RWPE2 (cell line): ENCODE measurements around the gene ARHGAP18.

Experiments
- ATAC-seq: fragments of 200-7000 bp; cut with Tn5 transposase; 3 replicates; pipeline ENCODE4 v1.9.1; 2021; ENCODE audit warnings: low read depth
- DNase-seq: peaks from one replicate; pipeline ENCODE4 v3.0.0-alpha.2; 2020; ENCODE audit warnings: low spot score
- H3K27ac ChIP-seq: fragments of 450-650 bp; 2 replicates; pipeline ENCODE4 v1.5.1; 2017; ENCODE audit warnings: mild to moderate bottlenecking; ENCODE audit not compliant: poor library complexity, severe bottlenecking
- H3K27me3 ChIP-seq: fragments of 250-450 bp; sonication (Bioruptor Pico); 2 replicates; pipeline ENCODE4 v1.5.1; 2021; ENCODE audit warnings: mild to moderate bottlenecking, moderate library complexity; ENCODE audit not compliant: insufficient read depth, poor library complexity, severe bottlenecking
- H3K36me3 ChIP-seq: fragments of 250-450 bp; sonication (Bioruptor Pico); 2 replicates; pipeline ENCODE4 v1.5.1; 2020; ENCODE audit warnings: low read depth, mild to moderate bottlenecking, moderate library complexity
- H3K4me1 ChIP-seq: fragments of 250-450 bp; sonication (Bioruptor Pico); 2 replicates; pipeline ENCODE4 v1.5.1; 2021; ENCODE audit warnings: mild to moderate bottlenecking, moderate library complexity; ENCODE audit not compliant: insufficient read depth, poor library complexity, severe bottlenecking
- H3K4me3 ChIP-seq: fragments of 250-450 bp; sonication (Bioruptor Pico); 2 replicates; pipeline ENCODE4 v1.5.1; 2021; ENCODE audit warnings: mild to moderate bottlenecking, moderate library complexity; ENCODE audit not compliant: severe bottlenecking
- H3K9me3 ChIP-seq: fragments of 250-450 bp; sonication (Bioruptor Pico); 2 replicates; pipeline ENCODE4 v1.5.1; 2021; ENCODE audit warnings: mild to moderate bottlenecking, moderate library complexity; ENCODE audit not compliant: severe bottlenecking
- CTCF ChIP-seq: fragments of 450-650 bp; IDR thresholded peaks from one replicate; pipeline ENCODE4 v1.5.1; 2017; ENCODE audit warnings: mild to moderate bottlenecking, moderate library complexity; ENCODE audit not compliant: poor library complexity, severe bottlenecking

The ARHGAP18 gene

GRCh38 chr6:129609635-129610034 lies 100.3 kb downstream of the ARHGAP18 start:
- Histone ChIP-seq H3K27ac (no peak overlapping the region), H3K9me3 (no peaks in the 10 kb centered on the region), H3K36me3 (peaks cover 74% of the 10 kb centered on the region), H3K27me3 (no peaks in the 10 kb centered on the region), H3K4me3 (no peak overlapping the region), H3K4me1 (no peaks in the 10 kb centered on the region)
- ATAC-seq = no peak
- TF ChIP-seq CTCF = no peak
- no peak for DNase-seq

GRCh38 chr6:129608886-129609537 lies 101.0 kb downstream of the ARHGAP18 start:
- DNase-seq (no peak), ATAC-seq (no peak)
- no peaks in the 10 kb centered on the region for H3K4me1 ChIP-seq
- no peaks in the 10 kb centered on the region for H3K9me3 ChIP-seq
- no peak overlapping the region for H3K27ac ChIP-seq
- no peak for TF ChIP-seq CTCF
- peaks cover 75% of the 10 kb centered on the region for H3K36me3 ChIP-seq
- no peaks in the 10 kb centered on the region for H3K27me3 ChIP-seq
- H3K4me3 ChIP-seq = no peak overlapping the region

- Histone ChIP-seq H3K4me1 (no peaks in the 10 kb centered on the region), H3K27me3 (no peaks in the 10 kb centered on the region), H3K9me3 (no peaks in the 10 kb centered on the region), H3K36me3 (peaks cover 65% of the 10 kb centered on the region), H3K27ac (no peak overlapping the region), H3K4me3 (no peak overlapping the region)
- DNase-seq (no peak), ATAC-seq (no peak)
- TF ChIP-seq CTCF = no peak
Observed at GRCh38 chr6:129607581-129608186, 102.3 kb downstream of the ARHGAP18 start.

GRCh38 chr6:129606664-129607063 lies 103.3 kb downstream of the ARHGAP18 start:
- Histone ChIP-seq H3K9me3 (no peaks in the 10 kb centered on the region), H3K27me3 (no peaks in the 10 kb centered on the region), H3K27ac (no peak overlapping the region), H3K36me3 (peaks cover 55% of the 10 kb centered on the region), H3K4me3 (no peak overlapping the region), H3K4me1 (no peaks in the 10 kb centered on the region)
- DNase-seq (no peak), ATAC-seq (no peak)
- no peak for TF ChIP-seq CTCF

- DNase-seq = no peak
- H3K36me3 ChIP-seq = peaks cover 51% of the 10 kb centered on the region
- TF ChIP-seq CTCF = no peak
Observed at GRCh38 chr6:129605967-129606366, 104.0 kb downstream of the ARHGAP18 start.

More at GRCh38 chr6:129605967-129606366, 104.0 kb downstream of the ARHGAP18 start:
- H3K4me3 ChIP-seq = no peak overlapping the region
- no peaks in the 10 kb centered on the region for H3K9me3 ChIP-seq
- H3K27ac ChIP-seq = no peak overlapping the region
- no peak for ATAC-seq
- H3K27me3 ChIP-seq = no peaks in the 10 kb centered on the region
- no peaks in the 10 kb centered on the region for H3K4me1 ChIP-seq
